8988T (cell line): ENCODE measurements around the gene LRRC61.
"Not testable (repeated sequence)": the region's sequence is repeated elsewhere in the genome, so short reads cannot be mapped to it uniquely, and the experiment has no call there.

Experiments used
- DNase-seq: peaks from one replicate; pipeline ENCODE4 v3.0.0; 2011

The LRRC61 gene, protein sequence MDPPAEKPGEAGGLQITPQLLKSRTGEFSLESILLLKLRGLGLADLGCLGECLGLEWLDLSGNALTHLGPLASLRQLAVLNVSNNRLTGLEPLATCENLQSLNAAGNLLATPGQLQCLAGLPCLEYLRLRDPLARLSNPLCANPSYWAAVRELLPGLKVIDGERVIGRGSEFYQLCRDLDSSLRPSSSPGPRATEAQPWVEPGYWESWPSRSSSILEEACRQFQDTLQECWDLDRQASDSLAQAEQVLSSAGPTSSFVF

DNA sequence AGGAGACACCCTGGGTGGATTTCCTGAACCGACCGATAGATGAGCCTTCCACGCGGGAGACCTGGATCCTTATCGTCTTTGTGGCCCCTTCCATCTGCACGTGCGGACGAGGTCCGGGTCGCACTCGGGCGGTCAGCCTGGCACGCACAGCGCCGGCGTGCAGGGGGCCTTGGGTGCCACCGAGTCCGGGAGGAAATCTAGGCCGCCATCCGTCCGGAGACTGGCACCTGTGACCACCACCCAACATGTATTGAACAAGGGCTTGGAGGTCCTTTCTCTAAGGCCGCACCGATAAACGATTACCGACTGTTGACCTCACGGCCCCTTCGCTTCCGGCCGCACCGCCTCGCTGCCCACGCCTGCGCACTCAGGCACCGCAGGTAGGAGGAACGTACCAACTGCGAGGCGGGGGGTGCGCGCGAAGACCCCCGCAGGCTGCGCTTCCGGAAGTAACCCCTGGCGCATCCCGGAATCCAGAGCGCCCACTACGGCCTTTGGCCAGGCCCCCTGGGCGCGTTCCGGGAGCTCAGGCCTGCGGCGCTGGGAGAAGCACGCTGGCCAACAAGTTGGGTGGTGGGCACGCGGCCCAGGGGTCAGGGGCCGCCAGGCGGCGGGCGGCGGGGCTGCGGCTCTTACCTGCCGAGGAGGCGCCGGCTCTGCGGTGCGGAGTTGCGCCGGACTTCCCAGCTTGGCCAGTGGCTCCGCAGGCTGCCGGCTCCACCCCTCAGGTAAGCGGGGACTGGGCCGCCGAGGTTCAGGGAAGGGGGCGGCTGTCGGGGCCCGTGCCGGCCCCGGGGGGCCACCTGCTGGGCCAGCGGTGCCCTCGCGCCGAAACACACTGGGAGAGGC lies at the start of gene LRRC61, which contains the start of gene ACTR3C:
LRRC61 (plus strand) TSS at position 523 of the 849 bp plus-strand sequence. CDS start 13,507 bp downstream, outside the sequence.
ACTR3C (minus strand) TSS at position 713 of the 849 bp plus-strand sequence. CDS start 28,249 bp downstream, outside the sequence.
- no peak for DNase-seq

DNA sequence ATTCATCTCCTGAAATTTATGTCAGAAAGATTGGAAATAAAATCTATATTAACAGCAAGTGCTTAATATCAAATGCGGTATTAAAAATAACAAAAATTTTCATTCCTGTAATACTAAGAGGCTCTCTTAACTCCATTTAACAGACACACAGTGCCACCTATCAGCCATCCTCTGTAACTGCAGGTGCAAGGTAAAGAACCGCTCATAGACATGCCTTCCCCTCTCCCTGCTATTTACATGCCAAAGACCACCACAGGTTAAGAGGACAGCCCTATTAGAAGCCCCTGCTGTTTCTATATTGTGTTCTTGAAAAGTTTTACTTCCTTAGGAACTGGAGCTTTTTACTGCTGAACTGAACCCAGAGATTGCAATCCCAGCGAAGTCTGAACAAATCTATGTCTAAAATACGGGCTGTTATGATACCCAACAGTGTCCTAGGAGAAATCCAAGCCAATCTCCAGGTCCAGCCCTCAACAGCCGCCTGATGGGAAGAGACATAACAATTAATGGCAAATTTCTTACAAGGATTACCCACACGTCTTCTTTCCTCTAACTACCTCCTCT lies 46.9 kb upstream of the LRRC61 start:
- DNase-seq, result not testable (repeated sequence)

- not testable (repeated sequence) for DNase-seq
These were observed 44.8 kb upstream of the LRRC61 start for GRCh38 chr7:150278383-150278782.

- DNase-seq, result not testable (repeated sequence)
These were observed 41.3 kb upstream of the LRRC61 start for GRCh38 chr7:150281681-150282403.

DNA sequence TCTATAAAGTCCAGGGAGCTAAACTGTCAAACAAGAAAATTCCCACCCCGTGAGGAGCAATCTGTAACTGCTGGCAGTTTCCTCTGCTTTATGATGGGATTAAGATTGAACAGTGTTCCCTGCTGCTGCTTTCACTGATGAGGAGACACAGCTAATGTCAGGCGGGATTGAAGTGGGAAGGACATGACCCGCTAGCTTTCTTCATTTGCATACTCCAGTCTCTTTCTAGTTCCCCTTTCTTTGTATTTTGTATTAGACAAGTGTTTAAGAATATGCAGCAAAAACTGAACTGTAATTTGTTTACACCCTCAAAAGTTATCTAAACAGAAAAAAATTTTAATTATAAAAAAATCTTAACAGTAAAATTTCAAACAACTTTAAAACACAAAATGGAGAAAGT lies 40.0 kb upstream of the LRRC61 start:
- DNase-seq, result not testable (repeated sequence)

- not testable (repeated sequence) for DNase-seq
These were observed 39.5 kb upstream of the LRRC61 start for GRCh38 chr7:150283608-150284007.

GRCh38 chr7:150285849-150286754 lies 37.1 kb upstream of the LRRC61 start:
- DNase-seq, result not testable (repeated sequence)

GRCh38 chr7:150287815-150288214 lies 35.3 kb upstream of the LRRC61 start:
- not testable (repeated sequence) for DNase-seq

- not testable (repeated sequence) for DNase-seq
These were observed 34.3 kb upstream of the LRRC61 start for GRCh38 chr7:150288816-150289215.

DNA sequence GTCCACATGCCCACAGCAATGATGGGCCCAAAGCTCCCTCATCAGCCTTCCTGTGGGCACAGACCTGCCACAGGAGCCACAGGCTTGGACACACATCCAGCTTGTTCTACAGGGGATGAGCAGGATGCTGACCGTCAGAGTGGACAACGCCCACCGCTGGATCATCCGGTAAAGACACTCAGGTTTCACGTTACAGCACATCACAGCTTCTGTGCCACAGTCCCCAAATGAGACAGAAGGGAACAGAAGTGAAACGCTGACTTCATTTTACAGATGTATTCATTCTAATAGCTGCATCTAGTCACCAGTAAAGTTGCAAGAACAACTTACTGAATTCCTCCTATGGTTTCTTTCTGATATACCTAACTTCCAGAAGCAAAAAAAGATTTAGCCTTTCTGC lies 32.8 kb upstream of the LRRC61 start:
- DNase-seq, result not testable (repeated sequence)

DNA sequence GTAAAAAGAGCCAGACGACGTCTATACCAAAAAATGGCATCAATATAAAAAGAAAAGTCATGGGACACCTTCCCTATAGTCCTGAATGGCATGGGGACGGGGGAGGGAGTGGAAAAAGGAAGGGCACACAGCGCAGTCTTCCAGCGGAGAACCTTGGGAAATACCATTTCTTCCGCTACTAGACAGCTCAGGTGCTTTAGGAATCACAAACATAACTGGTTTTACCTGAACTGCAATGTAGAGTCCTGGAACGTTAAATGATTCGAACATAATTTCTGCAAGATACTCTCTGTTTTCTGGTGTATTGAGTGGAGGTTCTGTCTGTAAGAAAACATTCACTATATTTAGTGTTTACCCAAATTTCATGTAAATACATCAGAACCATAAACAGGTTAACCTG lies 28.1 kb upstream of the LRRC61 start:
- not testable (repeated sequence) for DNase-seq

DNA sequence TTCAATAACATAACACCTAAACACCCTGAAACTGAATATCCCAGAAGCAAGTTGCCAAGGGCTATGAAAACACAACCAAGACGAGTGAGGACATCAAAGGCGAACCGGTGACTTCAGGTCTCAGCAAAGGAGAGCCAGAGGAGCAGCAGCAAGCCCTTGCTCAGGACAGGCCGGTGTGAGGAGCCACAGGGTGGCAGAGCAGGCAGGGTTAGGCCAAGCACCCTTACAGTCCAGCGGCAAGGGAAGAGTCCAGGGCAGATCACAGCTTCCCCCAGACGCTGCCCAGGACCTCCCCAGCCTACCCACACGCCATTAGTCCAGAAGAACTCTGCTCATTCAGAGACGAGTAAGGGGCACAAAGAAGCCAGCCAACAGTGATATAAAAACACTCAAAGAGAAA lies 27.5 kb upstream of the LRRC61 start:
- not testable (repeated sequence) for DNase-seq

DNA sequence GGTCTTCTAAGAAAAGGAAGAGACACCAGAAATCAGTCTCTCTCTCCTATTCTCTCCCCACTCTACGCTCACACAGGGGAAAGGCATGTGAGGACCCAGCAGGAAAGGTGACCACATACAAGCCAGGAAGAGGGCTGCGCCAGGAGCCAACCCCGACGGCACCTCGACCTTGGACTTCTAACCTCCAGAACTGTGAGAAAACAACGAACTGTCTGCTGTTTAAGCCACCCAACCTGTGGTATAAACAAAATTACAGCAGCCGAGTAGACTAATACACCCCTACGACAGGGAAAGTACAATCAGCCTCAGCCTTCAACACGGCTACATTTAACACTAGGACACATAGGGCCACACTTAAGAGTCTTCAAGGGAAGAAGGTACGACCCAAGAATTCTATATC lies 26.4 kb upstream of the LRRC61 start:
- DNase-seq, result not testable (repeated sequence)

DNA sequence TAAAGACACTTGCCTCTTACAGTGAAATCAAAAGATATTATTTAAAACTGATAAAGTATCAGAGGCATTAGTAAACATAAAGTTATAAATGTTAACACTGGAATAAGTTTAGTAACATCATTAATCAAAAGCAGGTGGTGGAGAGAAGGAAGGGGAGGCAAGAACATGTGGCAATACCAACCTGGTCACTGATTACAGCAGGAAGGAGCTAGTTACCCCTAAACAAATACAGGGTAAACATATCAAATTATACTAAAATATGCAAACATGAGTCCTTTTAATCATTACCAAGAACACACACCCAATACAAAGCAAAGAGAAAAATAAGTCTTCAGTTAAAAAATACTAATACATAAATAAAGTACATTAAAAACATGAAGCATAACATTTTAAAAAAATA lies 25.2 kb upstream of the LRRC61 start:
- not testable (repeated sequence) for DNase-seq

DNA sequence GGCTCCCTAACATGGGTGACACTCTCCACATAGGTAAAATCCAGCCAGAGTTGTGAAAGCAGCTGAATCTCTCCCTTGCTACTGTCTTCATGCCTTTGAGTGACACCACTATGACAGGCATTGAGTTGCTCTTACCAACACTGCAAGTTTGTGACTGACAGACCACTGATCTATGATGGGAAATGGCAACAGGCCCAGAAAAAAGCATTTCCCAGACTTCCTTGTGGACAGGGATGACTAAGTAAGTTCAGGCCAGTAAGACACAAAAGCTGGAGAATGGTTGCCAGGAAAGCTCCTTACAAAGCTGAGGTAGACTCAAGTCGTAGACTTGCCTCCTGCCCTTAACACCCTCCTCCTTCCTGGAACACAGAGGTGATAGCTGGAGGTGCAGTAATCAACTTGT lies 20.2 kb upstream of the LRRC61 start:
- not testable (repeated sequence) for DNase-seq

- not testable (repeated sequence) for DNase-seq
These were observed 18.5 kb upstream of the LRRC61 start for GRCh38 chr7:150304499-150305258.

DNA sequence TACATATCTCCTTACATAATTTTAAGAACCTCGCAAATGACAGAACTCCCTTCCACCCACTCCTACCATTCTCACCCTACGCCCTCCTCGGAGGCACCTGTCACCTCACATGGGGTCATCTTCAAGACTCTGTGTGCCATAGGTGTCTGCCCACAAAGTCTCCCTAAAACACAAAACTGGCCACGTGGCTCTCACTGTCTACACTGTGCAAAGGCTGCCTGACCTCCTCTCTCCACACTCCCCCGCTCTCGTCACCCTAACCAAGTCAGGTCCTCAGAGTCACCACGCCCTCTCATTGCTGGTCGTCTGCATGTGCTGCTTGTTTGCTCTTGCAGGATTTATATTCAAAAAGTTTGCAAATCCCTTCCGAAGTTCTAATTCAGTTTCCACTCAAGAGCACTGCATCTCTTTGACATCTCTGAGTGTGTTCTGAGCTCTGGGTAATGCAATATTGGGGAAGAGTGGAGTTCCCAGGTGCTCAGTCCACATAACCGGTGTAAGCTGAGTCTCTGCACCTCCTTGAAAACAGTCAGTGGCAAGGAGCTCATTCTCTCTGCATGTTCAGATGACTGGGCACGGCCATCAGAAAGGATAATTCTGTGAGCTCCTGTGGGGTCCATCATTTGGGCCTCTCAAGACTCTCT lies 17.8 kb upstream of the LRRC61 start:
- not testable (repeated sequence) for DNase-seq

GRCh38 chr7:150305903-150306284 lies 17.3 kb upstream of the LRRC61 start:
- not testable (repeated sequence) for DNase-seq

- not testable (repeated sequence) for DNase-seq
These were observed 16.8 kb upstream of the LRRC61 start for GRCh38 chr7:150306377-150306776.

- DNase-seq, result no peak
These were observed 16.0 kb upstream of the LRRC61 start for GRCh38 chr7:150307129-150307528.
